Measurements from ENCODE around the gene BPTF. TPM values are rescaled to one million over a fixed set of nuclear protein-coding genes. Genes with fewer than 3 reads are reported as not detected.

Gene BPTF
- total and polyA plus RNA-seq, 2 of the 8 experiments (the other 6 are each of a cell fraction or from before 2014, with no cell fraction given) = 107 to 228 TPM

GRCh38 chr17:67833946-67834631 lies 8.8 kb downstream of the BPTF start:
- ChIA-PET CTCF (ENCODE audit: partially characterized antibody) (interaction anchor here (0.6 to 1.5 kb wide), 7 partner anchors 13 to 162 kb away, joined by 3 to 5 read pairs (median 4); partner anchors contain the start of gene C17orf58), POLR2A (ENCODE audit: partially characterized antibody) (interaction anchor here (0.7 kb wide), 1 partner anchor 33 kb away, joined by 3 read pairs; no protein-coding TSS in a partner anchor)
- peaks cover 0 to 9% (median 6%) of the 10 kb centered on the region in 4 experiments for H3K4me1 ChIP-seq (replicated peaks in 1 of 4; ENCODE audit: control insufficient read depth in 3 of 4, insufficient read depth in 4 of 4, low read length in 3 of 4)
- no peak overlapping the region for H3K23ac ChIP-seq (ENCODE audit: insufficient read length)
- 51% methylated on average over 3 of the region's 3 CpGs; no CpG with 5 or more reads in 1 of the 2 experiments for WGBS, 2 experiments (ENCODE audit: extremely low coverage in 1 of 2, insufficient coverage in 1 of 2, insufficient read length in 1 of 2, insufficient replicate concordance in 2 of 2, low coverage in 1 of 2, low lambda C conversion rate in 2 of 2, missing lambda C conversion rate in 1 of 2)
- no peak overlapping the region for H2BK20ac ChIP-seq (ENCODE audit: low read length)
- FAIRE-seq (no peak), DNase-seq (ENCODE audit: low read depth in 1 of 2, low spot score in 2 of 2) (peak in 1 of 2 experiments; percentile 56)
- H3K9me3 ChIP-seq (ENCODE audit: insufficient read depth in 2 of 2, low read depth in 1 of 2, low read length in 1 of 2) = no peaks in the 10 kb centered on the region; a peak in 1 of 4 replicates
- H3K27me3 ChIP-seq (replicated peaks in 1 of 4; ENCODE audit: control insufficient read depth in 3 of 4, extremely low read depth in 1 of 4, insufficient read depth in 3 of 4, low read length in 3 of 4) = no peaks in the 10 kb centered on the region
- no peak overlapping the region for H3K18ac ChIP-seq (ENCODE audit: extremely low read depth, low read length)
- H4K8ac ChIP-seq (ENCODE audit: extremely low read depth, insufficient read depth, low read length) = no peak overlapping the region
- H2AK5ac ChIP-seq (ENCODE audit: low read depth, low read length) = no peak overlapping the region
- no peak overlapping the region for H3K56ac ChIP-seq (replicated peaks; ENCODE audit: insufficient read length, low read depth, low read length)
- no peak overlapping the region for H3K27ac ChIP-seq (ENCODE audit: low read depth, low read length)
- H2AFZ ChIP-seq (ENCODE audit: low read length) = no peak overlapping the region
- H2BK5ac ChIP-seq (ENCODE audit: low read depth, low read length) = no peak overlapping the region
- H4K5ac ChIP-seq (ENCODE audit: insufficient read length, low read depth, low read length) = no peak overlapping the region
- no peak overlapping the region for H3K14ac ChIP-seq (ENCODE audit: insufficient read length)
- H4K91ac ChIP-seq (replicated peaks; ENCODE audit: insufficient read length, low read length) = no peak overlapping the region
- H3K79me1 ChIP-seq (ENCODE audit: low read depth, low read length) = peaks cover 6% of the 10 kb centered on the region
- H3K23me2 ChIP-seq (ENCODE audit: low read depth, low read length) = no peaks in the 10 kb centered on the region
- H2BK15ac ChIP-seq (ENCODE audit: low read length) = no peak overlapping the region
- 0 out of 8 replicates have a peak, but pooled peaks cover 0 to 2% (median 0%) of the 10 kb centered on the region in 4 experiments for H3K36me3 ChIP-seq (ENCODE audit: control insufficient read depth in 2 of 4, insufficient read depth in 4 of 4, low read length in 3 of 4)
- no peak overlapping the region for H2BK120ac ChIP-seq (replicated peaks; ENCODE audit: low read depth, low read length)
- no peak overlapping the region for H3K4me2 ChIP-seq (ENCODE audit: insufficient read depth in 1 of 2, low read depth in 2 of 2, low read length in 2 of 2)
- H3K79me2 ChIP-seq (ENCODE audit: control insufficient read depth in 1 of 2, insufficient read depth in 2 of 2, low read length in 2 of 2) = peaks cover 53 to 100% of the 10 kb centered on the region in 2 experiments
- H2BK12ac ChIP-seq (ENCODE audit: low read depth, low read length) = no peak overlapping the region
- no peak overlapping the region for H3K4me3 ChIP-seq (ENCODE audit: extremely low read depth in 1 of 4, insufficient read depth in 2 of 4, low read depth in 3 of 4, low read length in 4 of 4)
- H4K20me1 ChIP-seq (replicated peaks in 1 of 2; ENCODE audit: control insufficient read depth in 1 of 2, insufficient read depth in 2 of 2, low read length in 2 of 2) = peaks cover 29 to 30% of the 10 kb centered on the region in 2 experiments
- TF ChIP-seq CTBP2 (IDR thresholded peaks at IDR 0.05; ENCODE audit: borderline replicate concordance, insufficient read depth, insufficient read length, low read length) (no peak), RAD21 (IDR thresholded peaks at IDR 0.05 in 1 of 2, conservative IDR thresholded peaks at IDR 0.05 in 1 of 2; ENCODE audit: low read depth in 2 of 2, low read length in 2 of 2) (peak; percentile 75), CTCF (IDR thresholded peaks at IDR 0.05; ENCODE audit: control extremely low read depth in 1 of 3, insufficient read depth in 1 of 3, low read depth in 1 of 3, low read length in 3 of 3) (peak; percentile 49 to 73 (median 63))
- H3K4ac ChIP-seq (replicated peaks; ENCODE audit: insufficient read length, low read depth, low read length) = no peak overlapping the region
- H3K9ac ChIP-seq (replicated peaks in 1 of 4; ENCODE audit: extremely low read depth in 1 of 4, low read depth in 3 of 4, low read length in 3 of 4) = no peak overlapping the region
